GM08714 (cell line): ENCODE data around the gene LRRC74B.
"Not testable (repeated sequence)": the region's sequence is repeated elsewhere in the genome, so short reads cannot be mapped to it uniquely, and the experiment has no call there.

Source experiments
- H3K4me3 ChIP-seq: fragments of 200-500 bp; sonication (Bioruptor generic); 2 replicates; pipeline ENCODE4 v1.5.1; 2014; ENCODE audit warnings: mild to moderate bottlenecking, low read length, inconsistent platforms
- ZNF274 ChIP-seq: IDR thresholded peaks from 2 replicates; pipeline ENCODE4 v1.6.1; 2012; ENCODE audit warnings: mild to moderate bottlenecking, low read depth, low read length

LRRC74B gene

GRCh38 chr22:21069375-21069774 lies 23.6 kb downstream of the LRRC74B start:
- TF ChIP-seq ZNF274, result no peak
- no peak overlapping the region for H3K4me3 ChIP-seq

- TF ChIP-seq ZNF274, result no peak
- H3K4me3 ChIP-seq, result no peak overlapping the region
These were observed 25.2 kb downstream of the LRRC74B start for GRCh38 chr22:21070690-21071615.

- H3K4me3 ChIP-seq, result not testable (repeated sequence)
These were observed 26.1 kb downstream of the LRRC74B start for GRCh38 chr22:21071796-21072195.

GRCh38 chr22:21073023-21073422 lies 27.3 kb downstream of the LRRC74B start:
- no peak overlapping the region for H3K4me3 ChIP-seq
- TF ChIP-seq ZNF274, result no peak

DNA sequence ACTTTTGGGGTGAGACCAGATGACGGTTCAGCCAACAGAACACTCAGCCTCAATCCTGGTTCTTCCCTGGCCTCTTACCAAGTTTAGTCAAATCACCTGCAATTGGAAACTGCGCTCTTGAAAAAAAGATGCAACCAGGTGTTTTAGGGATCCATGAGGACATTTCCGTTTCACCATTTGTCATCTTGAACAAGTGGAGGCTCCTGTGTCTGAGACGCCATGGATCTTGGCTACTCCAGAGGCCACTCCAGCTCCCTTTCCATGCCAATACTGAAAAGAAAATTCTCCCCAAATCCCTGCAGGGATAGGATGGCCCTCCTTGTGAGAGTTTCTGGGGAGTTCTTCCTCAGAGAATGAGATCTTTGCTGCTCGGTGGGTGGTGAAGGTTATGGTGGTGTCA lies 27.7 kb downstream of the LRRC74B start:
- TF ChIP-seq ZNF274, result no peak
- no peak overlapping the region for H3K4me3 ChIP-seq

DNA sequence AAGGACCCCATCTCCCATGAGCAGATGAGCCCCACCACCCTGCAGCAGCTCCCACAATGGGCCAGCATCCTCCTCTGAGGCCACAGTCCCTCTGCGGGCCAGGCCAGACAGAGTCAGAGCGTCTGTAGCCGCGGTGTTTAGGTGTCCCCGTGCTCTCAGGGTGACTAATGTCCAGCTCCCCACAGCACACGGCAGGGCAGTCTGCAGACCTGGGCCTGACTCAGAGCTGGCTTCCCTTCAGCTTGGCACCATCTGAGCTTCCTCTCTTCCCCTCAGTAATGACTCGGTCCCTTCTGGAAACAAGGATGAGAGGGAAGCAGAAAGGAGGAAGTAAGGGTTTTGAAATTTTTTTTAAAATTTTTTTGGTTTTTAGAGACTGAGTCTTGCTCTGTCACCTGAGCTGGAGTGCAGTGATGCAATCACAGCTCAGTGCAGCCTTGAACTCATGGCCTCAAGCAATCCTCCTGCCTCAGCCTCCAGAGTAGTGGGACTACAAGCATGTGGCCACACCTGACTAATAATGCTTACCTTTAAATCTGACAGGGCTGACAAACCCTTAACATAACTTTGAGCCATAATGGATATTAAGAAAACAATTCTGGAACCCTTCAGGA lies 28.5 kb downstream of the LRRC74B start:
- no peak overlapping the region for H3K4me3 ChIP-seq
- TF ChIP-seq ZNF274, result no peak

- H3K4me3 ChIP-seq, result no peak overlapping the region
- TF ChIP-seq ZNF274, result no peak
These were observed 29.9 kb downstream of the LRRC74B start for GRCh38 chr22:21075516-21076138.

DNA sequence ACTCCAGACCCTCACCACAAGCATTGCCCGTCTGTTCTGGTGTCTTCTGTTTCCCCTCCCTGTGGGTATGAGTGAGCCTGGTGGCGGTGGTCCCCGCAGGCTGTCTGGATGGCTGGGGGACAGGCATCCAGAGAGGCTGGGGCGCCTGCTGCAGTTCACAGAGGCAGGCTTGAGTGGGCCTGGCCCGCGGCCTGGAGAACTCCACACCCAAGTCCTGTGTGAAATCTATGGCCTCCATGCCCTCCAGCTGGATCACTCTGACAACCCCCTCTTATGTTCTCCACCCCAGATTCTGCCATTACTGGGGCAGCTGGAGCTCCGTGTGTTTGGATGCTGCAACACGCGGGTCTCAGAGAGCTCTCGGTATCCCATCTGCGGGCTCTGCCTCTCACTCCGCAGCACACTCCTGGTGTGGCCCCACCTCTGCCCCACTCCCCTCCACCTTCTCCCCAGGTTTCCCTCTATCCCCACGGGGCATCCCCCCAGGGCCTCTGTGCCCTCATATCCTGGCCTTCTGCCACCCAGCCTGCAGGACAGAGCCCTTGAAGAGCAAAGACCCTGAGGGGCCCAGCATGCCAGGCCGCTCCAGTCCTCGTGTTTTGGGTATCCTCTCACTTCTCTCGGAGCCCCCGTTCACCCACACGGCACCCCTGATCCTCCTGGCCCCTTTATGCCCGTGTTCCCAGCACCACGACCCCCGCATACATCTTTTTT lies 31.3 kb downstream of the LRRC74B start:
- no peak overlapping the region for H3K4me3 ChIP-seq
- no peak for TF ChIP-seq ZNF274

- no peak overlapping the region for H3K4me3 ChIP-seq
- TF ChIP-seq ZNF274, result no peak
These were observed 32.2 kb downstream of the LRRC74B start for GRCh38 chr22:21077884-21078508.

GRCh38 chr22:21078916-21079315 lies 33.2 kb downstream of the LRRC74B start:
- no peak overlapping the region for H3K4me3 ChIP-seq
- no peak for TF ChIP-seq ZNF274

DNA sequence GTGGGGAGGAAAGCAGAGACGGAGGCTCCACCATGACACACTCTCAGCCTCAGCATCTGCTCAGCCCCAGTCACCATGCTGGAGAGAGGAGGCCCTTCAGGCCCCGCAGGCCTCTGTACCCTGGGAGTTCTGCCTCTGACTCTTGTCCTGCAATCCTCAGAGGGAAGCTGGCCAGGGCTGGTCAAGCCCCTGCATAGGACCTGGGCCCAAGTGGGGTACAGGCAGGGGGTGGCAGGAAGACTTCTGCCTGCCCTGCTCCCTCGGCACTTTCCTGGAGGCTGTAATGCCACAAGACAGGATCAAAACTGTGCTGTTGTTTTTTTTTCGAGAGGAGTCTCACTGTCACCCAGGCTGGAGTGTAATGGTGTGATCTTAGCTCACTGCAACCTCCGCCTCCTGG lies 33.7 kb downstream of the LRRC74B start:
- H3K4me3 ChIP-seq, result no peak overlapping the region
- TF ChIP-seq ZNF274, result no peak

DNA sequence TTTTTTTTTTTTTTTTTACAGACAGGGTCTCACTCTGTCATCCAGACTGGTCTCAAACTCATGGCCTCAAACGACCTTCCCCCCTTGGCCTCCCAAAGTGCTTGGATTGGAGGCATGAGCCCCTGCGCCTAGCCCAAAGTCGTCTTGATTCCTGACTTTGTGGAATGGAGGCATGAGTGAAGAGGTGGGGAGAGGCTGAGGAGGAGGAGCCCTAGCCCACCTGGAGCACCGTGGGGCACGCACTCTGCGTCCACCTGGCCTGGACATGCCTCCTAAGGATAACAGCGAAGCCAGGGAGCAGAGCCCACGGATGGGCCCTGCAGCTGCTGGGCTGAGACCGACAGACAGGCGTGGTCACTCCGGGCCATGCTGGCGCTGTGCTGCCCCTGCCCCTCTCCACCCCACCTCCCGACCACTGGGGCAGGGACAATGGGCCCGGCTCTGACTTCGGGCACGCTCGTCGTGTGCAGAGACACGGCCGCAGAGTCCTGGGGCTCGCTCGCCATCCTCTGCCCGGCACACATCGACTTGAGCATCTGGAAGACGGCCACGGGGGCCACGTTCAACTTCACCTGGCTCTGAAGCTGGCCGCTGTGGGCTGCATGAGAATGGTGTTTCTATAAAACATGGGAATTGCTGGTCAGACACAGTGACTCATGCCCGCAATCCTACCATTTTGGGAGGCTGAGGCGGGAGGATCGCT lies 34.8 kb downstream of the LRRC74B start:
- no peak for TF ChIP-seq ZNF274

GRCh38 chr22:21082248-21082647 lies 36.5 kb downstream of the LRRC74B start:
- no peak for TF ChIP-seq ZNF274
- H3K4me3 ChIP-seq, result no peak overlapping the region

More for the DNA sequence above, 34.8 kb downstream of the LRRC74B start:
- no peak overlapping the region for H3K4me3 ChIP-seq
